Measurements from ENCODE around the gene ACTN4.
A peak's percentile ranks its signal among the peaks of the same experiment; 100 is the strongest.

The ACTN4 gene

DNA sequence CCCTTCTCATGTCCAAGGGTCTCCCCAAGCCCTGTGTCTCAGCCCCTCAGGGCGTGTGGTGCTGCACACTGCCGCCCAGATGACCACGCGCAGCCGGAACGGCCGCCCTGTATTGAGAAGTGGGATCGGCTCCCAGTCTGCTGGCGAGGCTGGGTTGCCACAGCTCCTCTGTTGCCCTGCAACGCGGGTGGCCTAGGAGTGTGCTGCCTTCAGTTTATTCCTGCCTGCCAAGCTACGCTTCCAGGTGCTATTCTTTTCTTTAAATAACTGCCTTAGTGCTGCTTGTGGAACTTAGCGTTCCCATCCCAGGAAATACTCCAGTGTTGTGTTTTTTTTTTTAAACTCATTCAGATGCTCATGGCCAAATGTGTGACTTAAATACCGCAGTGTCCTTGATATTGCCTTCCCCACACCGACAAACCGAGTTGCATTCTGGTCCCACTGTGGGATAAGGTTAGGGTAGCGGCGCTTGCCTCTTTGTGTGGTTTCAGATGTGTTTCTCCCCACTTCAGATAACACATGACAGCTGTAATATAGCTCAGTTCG lies 16.6 kb downstream of the ACTN4 start:
- ATAC-seq (ENCODE audit: low read depth) (no peak), DNase-seq (ENCODE audit: low spot score) (no peak)
- no peaks in the 10 kb centered on the region for H3K9me3 ChIP-seq (ENCODE audit: severe bottlenecking)
- H3K4me3 ChIP-seq (ENCODE audit: severe bottlenecking), result no peak overlapping the region
- H3K4me1 ChIP-seq (ENCODE audit: insufficient read depth, poor library complexity, severe bottlenecking), result peaks cover 95% of the 10 kb centered on the region
- TF ChIP-seq, protein P1, sequence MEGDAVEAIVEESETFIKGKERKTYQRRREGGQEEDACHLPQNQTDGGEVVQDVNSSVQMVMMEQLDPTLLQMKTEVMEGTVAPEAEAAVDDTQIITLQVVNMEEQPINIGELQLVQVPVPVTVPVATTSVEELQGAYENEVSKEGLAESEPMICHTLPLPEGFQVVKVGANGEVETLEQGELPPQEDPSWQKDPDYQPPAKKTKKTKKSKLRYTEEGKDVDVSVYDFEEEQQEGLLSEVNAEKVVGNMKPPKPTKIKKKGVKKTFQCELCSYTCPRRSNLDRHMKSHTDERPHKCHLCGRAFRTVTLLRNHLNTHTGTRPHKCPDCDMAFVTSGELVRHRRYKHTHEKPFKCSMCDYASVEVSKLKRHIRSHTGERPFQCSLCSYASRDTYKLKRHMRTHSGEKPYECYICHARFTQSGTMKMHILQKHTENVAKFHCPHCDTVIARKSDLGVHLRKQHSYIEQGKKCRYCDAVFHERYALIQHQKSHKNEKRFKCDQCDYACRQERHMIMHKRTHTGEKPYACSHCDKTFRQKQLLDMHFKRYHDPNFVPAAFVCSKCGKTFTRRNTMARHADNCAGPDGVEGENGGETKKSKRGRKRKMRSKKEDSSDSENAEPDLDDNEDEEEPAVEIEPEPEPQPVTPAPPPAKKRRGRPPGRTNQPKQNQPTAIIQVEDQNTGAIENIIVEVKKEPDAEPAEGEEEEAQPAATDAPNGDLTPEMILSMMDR (IDR thresholded peaks at IDR 0.05; ENCODE audit: poor library complexity, severe bottlenecking), result no peak
- H3K27ac ChIP-seq (ENCODE audit: poor library complexity, severe bottlenecking), result peak overlapping the region; percentile 100
- peaks cover 93% of the 10 kb centered on the region for H3K36me3 ChIP-seq (ENCODE audit: low read depth)
- H3K27me3 ChIP-seq (ENCODE audit: insufficient read depth, poor library complexity, severe bottlenecking), result no peaks in the 10 kb centered on the region

DNA sequence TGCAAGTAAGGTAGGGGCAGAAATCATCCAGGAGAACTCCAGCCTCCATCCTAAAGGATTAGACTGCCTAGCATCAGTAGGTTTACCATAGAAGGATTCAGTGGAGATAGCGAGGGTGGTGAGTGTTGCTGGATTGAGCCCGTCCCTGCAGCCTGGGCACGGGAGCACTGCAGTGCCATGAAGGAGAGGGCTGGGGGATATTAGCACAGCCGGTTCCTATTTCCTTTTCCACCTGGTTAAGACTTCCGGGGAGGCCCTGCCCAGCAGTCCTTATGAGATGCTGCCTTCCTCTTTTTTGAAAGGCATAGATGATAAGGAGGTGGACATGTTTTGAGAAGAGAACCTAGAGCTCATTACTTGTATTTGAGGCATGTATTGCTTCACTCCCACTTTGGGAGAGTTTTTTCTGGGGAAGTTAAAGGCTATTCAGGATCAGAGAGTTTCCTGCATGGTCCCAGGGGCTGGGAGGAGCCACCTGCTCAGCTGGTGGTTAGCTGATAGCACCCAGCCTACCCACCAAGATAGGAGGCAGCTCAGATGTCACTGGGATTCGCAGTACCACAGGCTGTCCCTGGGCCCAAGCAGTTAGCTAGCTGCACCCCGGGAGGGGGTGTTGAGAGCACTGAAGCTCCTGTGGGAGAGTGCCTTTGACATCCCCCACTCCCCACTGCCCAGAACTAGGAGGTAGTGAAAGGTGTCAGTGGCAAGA lies 17.2 kb downstream of the ACTN4 start:
- Histone ChIP-seq H3K4me1 (ENCODE audit: insufficient read depth, poor library complexity, severe bottlenecking) (peaks cover 95% of the 10 kb centered on the region), H3K4me3 (ENCODE audit: severe bottlenecking) (no peak overlapping the region), H3K9me3 (ENCODE audit: severe bottlenecking) (no peaks in the 10 kb centered on the region), H3K36me3 (ENCODE audit: low read depth) (peaks cover 93% of the 10 kb centered on the region), H3K27me3 (ENCODE audit: insufficient read depth, poor library complexity, severe bottlenecking) (no peaks in the 10 kb centered on the region), H3K27ac (ENCODE audit: poor library complexity, severe bottlenecking) (peak overlapping the region; percentile 100)
- ATAC-seq (ENCODE audit: low read depth), result peak; percentile 7; the same call in 2 of the 3 replicates
- DNase-seq (ENCODE audit: low spot score), result no peak
- TF ChIP-seq, protein P1 (IDR thresholded peaks at IDR 0.05; ENCODE audit: poor library complexity, severe bottlenecking), result no peak

DNA sequence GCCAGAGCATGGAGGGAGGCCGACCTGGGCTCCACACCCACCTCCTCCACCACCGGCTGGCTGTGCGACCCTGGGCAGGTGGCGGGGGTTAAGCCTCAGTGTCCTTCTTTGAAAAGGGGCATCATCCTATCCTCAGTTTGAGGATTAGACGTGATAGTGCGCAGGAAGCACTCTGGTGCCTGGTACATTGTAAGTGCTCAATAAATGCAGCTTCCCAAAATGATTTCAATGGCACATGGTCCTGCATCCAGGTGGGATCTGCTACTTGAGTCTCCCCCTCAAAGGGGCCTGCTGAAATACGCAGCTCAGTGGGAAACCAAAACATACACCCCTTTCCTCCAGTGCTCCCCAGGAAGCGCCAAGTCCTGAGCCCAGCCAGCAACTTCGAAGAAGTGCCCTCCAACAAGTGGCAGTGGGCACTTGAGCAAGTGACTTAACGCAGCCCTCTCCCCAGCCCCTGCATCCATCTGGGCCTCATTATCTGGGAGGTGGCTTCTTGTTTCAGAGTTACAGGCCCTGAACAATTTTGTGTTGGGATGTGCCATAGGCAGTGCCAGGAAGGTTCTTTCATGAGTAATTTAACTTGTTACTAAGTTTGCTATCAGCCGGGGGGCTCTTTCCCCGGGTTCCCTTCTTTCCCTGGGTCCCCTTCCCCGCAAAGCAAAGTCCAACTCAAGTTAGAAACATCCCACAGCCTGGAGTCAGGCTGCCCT lies 17.9 kb downstream of the ACTN4 start:
- Histone ChIP-seq H3K4me1 (ENCODE audit: insufficient read depth, poor library complexity, severe bottlenecking) (peaks cover 91% of the 10 kb centered on the region), H3K27me3 (ENCODE audit: insufficient read depth, poor library complexity, severe bottlenecking) (no peaks in the 10 kb centered on the region), H3K36me3 (ENCODE audit: low read depth) (peaks cover 95% of the 10 kb centered on the region), H3K27ac (ENCODE audit: poor library complexity, severe bottlenecking) (peak overlapping the region; percentile 100), H3K4me3 (ENCODE audit: severe bottlenecking) (no peak overlapping the region), H3K9me3 (ENCODE audit: severe bottlenecking) (no peaks in the 10 kb centered on the region)
- ATAC-seq (ENCODE audit: low read depth) (no peak), DNase-seq (ENCODE audit: low spot score) (no peak)
- TF ChIP-seq, protein P1 (IDR thresholded peaks at IDR 0.05; ENCODE audit: poor library complexity, severe bottlenecking), result no peak

DNA sequence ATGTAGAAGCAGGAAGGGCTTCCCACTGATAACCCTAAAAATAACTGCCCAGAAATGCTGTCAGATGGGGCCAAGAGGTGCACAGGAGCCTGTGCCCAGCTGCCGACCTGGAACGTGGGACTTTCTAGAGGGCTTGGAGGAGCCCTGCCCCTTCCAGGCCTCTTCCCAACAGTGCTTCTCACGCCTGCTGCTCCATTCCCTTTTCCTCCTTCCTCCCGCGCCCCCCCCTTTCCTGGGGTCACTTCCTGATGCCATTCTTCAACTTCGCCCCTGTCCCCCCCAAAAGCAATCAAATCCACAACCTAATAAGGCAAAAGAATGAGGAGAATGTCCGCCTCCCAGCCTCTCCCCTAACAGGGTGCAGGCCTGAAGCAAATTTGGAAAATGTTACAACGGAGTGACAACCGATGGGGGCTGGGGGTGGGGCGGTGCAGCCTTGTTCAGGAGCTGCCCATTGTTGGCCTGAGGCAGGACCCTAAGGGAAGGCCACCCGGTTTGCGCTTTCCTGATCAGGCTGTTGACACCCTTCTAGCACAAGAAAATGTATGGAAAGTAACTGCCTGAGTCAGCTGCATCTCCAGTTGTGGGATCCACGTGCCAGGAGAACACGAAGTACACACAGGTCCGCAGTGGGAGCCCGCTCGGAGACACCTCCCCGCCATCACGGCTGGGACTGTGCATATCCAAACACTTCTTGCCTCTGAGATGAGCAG lies 18.7 kb downstream of the ACTN4 start:
- TF ChIP-seq, protein P1 (IDR thresholded peaks at IDR 0.05; ENCODE audit: poor library complexity, severe bottlenecking), result no peak
- peaks cover 83% of the 10 kb centered on the region for H3K4me1 ChIP-seq (ENCODE audit: insufficient read depth, poor library complexity, severe bottlenecking)
- H3K4me3 ChIP-seq (ENCODE audit: severe bottlenecking), result no peak overlapping the region
- DNase-seq (ENCODE audit: low spot score) (peak; percentile 76), ATAC-seq (ENCODE audit: low read depth) (peak; percentile 58)
- peaks cover 91% of the 10 kb centered on the region for H3K36me3 ChIP-seq (ENCODE audit: low read depth)
- H3K27ac ChIP-seq (ENCODE audit: poor library complexity, severe bottlenecking), result peak overlapping the region; percentile 100
- no peaks in the 10 kb centered on the region for H3K27me3 ChIP-seq (ENCODE audit: insufficient read depth, poor library complexity, severe bottlenecking)
- no peaks in the 10 kb centered on the region for H3K9me3 ChIP-seq (ENCODE audit: severe bottlenecking)
